GM12878 (cell line): ENCODE measurements around the gene ZNF883.
A peak's percentile ranks its signal among the peaks of the same experiment; 100 is the strongest.

Source experiments
- BACH1 ChIP-seq: fragments of 450-650 bp; IDR thresholded peaks from 2 replicates; pipeline ENCODE4 v1.6.1; 2017; ENCODE audit warnings: mild to moderate bottlenecking, borderline replicate concordance
- CBX5 ChIP-seq: sonication (generic); IDR thresholded peaks from 2 replicates; pipeline ENCODE4 v1.6.1; 2016; ENCODE audit warnings: low read depth, moderate library complexity, mild to moderate bottlenecking, inconsistent platforms
- CREB1 ChIP-seq: IDR thresholded peaks from 2 replicates; pipeline ENCODE4 v1.6.1; 2012; ENCODE audit warnings: low read depth, mild to moderate bottlenecking, inconsistent platforms
- EGR1 ChIP-seq, 2 experiments: IDR thresholded peaks; 1 replicate in 1 of 2; 2 replicates in 1 of 2; pipeline ENCODE4 v1.6.1; 2011 to 2012; ENCODE audit warnings: low read depth in 2 of 2, low read length in 2 of 2, borderline replicate concordance in 1 of 2, mild to moderate bottlenecking in 1 of 2, moderate library complexity in 1 of 2
- JUNB ChIP-seq: IDR thresholded peaks from 2 replicates; pipeline ENCODE4 v1.6.1; 2016; ENCODE audit warnings: antibody characterized with exemption, mild to moderate bottlenecking
- MYC ChIP-seq: IDR thresholded peaks from 2 replicates; pipeline ENCODE4 v1.6.1; 2011; ENCODE audit warnings: mild to moderate bottlenecking, low read length, moderate library complexity, inconsistent platforms; ENCODE audit not compliant: insufficient read depth, insufficient replicate concordance, insufficient read length, severe bottlenecking
- SIN3A ChIP-seq: IDR thresholded peaks from 2 replicates; pipeline ENCODE4 v1.6.1; 2012; ENCODE audit warnings: low read depth, low read length, improper control_type of control experiment
- TAF1 ChIP-seq: IDR thresholded peaks from 2 replicates; pipeline ENCODE4 v1.6.1; 2011; ENCODE audit warnings: mild to moderate bottlenecking, low read depth, low read length, borderline replicate concordance
- TF ChIP-seq, protein P1 (sequence below): fragments of 450-650 bp; IDR thresholded peaks from 2 replicates; pipeline ENCODE4 v1.6.1; 2014; ENCODE audit warnings: mild to moderate bottlenecking
- TF ChIP-seq, protein P2 (sequence below), 3 experiments: IDR thresholded peaks in 2 of 3; conservative IDR thresholded peaks in 1 of 3; 2 replicates each; pipeline ENCODE4 v1.5.1; 2011; ENCODE audit warnings: low read depth in 3 of 3, low read length in 3 of 3, mild to moderate bottlenecking in 3 of 3, control low read depth in 2 of 3, moderate library complexity in 2 of 3, inconsistent platforms in 1 of 3, mixed read lengths in 1 of 3; ENCODE audit not compliant: control insufficient read depth in 2 of 3, insufficient read depth in 1 of 3; ENCODE audit errors: extremely low read depth in 1 of 3

DNA sequence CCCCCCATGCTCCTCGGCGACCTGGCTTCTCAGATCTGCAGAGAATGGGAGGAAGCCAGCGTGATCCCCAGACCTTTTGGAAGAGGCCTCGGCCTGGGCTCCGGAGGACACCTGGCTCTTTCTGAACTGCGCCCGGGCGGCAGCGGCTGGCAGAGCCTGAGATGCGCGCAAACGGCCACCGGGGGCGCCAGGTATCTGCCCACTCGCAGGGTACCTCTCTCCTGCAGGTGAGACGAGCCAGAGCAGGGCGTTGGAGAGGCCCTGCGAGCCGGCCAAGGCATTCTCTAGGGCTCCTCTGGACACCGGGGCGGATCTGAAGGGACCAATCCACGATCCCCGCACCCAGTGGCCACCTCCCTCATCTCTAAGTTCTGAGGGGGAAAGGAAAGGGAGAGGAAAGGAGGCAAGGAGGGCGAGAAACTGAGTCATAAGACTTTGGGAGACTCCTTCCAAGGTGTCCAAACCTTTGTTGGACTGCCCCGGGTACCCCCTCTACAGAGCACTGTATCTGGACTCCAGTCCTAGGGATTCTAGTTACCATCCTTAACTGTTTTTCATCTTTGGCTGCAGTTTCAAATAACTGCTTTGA, 66.3 kb downstream of the ZNF883 start:
- TF ChIP-seq MYC (no peak), TAF1 (no peak), EGR1 (IDR thresholded peaks at IDR 0.05; ENCODE audit: borderline replicate concordance in 1 of 2, low read depth in 2 of 2, low read length in 2 of 2) (no peak), BACH1 (no peak), CBX5 (no peak), SIN3A (no peak), JUNB (no peak), CREB1 (no peak)
- TF ChIP-seq, protein P1, sequence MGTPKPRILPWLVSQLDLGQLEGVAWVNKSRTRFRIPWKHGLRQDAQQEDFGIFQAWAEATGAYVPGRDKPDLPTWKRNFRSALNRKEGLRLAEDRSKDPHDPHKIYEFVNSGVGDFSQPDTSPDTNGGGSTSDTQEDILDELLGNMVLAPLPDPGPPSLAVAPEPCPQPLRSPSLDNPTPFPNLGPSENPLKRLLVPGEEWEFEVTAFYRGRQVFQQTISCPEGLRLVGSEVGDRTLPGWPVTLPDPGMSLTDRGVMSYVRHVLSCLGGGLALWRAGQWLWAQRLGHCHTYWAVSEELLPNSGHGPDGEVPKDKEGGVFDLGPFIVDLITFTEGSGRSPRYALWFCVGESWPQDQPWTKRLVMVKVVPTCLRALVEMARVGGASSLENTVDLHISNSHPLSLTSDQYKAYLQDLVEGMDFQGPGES: no peak
- TF ChIP-seq, protein P2, sequence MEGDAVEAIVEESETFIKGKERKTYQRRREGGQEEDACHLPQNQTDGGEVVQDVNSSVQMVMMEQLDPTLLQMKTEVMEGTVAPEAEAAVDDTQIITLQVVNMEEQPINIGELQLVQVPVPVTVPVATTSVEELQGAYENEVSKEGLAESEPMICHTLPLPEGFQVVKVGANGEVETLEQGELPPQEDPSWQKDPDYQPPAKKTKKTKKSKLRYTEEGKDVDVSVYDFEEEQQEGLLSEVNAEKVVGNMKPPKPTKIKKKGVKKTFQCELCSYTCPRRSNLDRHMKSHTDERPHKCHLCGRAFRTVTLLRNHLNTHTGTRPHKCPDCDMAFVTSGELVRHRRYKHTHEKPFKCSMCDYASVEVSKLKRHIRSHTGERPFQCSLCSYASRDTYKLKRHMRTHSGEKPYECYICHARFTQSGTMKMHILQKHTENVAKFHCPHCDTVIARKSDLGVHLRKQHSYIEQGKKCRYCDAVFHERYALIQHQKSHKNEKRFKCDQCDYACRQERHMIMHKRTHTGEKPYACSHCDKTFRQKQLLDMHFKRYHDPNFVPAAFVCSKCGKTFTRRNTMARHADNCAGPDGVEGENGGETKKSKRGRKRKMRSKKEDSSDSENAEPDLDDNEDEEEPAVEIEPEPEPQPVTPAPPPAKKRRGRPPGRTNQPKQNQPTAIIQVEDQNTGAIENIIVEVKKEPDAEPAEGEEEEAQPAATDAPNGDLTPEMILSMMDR (IDR thresholded peaks at IDR 0.05 in 2 of 3, conservative IDR thresholded peaks at IDR 0.05 in 1 of 3; ENCODE audit: control insufficient read depth in 2 of 3, extremely low read depth in 1 of 3, insufficient read depth in 1 of 3, low read depth in 3 of 3, low read length in 3 of 3): 0 out of 6 replicates have a peak, but pooled peaks of 2 of the 3 experiments have one; percentile 7 to 23
